ENCODE measurements around the gene ZNF521.

ZNF521 gene

DNA sequence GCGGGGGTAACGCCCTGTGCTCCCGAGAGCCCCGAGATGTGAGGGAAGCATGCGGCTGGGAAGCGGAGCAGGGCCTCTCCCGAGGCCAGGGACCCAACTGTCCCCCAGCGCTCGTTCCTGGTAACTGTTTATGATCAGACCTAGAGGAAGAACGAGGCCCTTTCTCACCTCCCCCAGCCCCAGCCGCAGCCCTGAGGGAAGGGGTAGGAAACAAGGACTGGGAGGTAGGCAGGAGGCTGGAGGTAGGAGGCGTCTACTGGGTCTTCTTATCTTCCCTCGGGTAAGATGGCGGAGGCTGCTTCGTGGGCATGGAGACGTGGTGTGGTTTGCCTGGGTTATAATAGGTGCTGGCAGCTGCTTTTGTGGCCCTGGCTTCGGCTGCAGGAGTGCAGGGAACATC lies 335.8 kb downstream of the ZNF521 start (continued):
- TF ChIP-seq, protein P1, sequence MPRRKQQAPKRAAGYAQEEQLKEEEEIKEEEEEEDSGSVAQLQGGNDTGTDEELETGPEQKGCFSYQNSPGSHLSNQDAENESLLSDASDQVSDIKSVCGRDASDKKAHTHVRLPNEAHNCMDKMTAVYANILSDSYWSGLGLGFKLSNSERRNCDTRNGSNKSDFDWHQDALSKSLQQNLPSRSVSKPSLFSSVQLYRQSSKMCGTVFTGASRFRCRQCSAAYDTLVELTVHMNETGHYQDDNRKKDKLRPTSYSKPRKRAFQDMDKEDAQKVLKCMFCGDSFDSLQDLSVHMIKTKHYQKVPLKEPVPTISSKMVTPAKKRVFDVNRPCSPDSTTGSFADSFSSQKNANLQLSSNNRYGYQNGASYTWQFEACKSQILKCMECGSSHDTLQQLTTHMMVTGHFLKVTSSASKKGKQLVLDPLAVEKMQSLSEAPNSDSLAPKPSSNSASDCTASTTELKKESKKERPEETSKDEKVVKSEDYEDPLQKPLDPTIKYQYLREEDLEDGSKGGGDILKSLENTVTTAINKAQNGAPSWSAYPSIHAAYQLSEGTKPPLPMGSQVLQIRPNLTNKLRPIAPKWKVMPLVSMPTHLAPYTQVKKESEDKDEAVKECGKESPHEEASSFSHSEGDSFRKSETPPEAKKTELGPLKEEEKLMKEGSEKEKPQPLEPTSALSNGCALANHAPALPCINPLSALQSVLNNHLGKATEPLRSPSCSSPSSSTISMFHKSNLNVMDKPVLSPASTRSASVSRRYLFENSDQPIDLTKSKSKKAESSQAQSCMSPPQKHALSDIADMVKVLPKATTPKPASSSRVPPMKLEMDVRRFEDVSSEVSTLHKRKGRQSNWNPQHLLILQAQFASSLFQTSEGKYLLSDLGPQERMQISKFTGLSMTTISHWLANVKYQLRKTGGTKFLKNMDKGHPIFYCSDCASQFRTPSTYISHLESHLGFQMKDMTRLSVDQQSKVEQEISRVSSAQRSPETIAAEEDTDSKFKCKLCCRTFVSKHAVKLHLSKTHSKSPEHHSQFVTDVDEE (CRISPR knock-in tag; IDR thresholded peaks at IDR 0.05), result no peak

Measured in SK-N-SH treated with all-trans-retinoic acid at 6 μM for 48 hours (cell line).